Neural progenitor cell (in vitro differentiated cells): ENCODE measurements around the gene DNAJC18.

ENCODE experiments used
- CTCF ChIP-seq: fragments of 200-600 bp; sonication (generic); IDR thresholded peaks from 2 replicates; pipeline ENCODE4 v1.5.1; 2017; ENCODE audit warnings: antibody characterized with exemption, mild to moderate bottlenecking
- EZH2 ChIP-seq: fragments of 200-600 bp; sonication (generic); IDR thresholded peaks from 2 replicates; pipeline ENCODE4 v1.6.1; 2017; ENCODE audit warnings: antibody characterized with exemption, mild to moderate bottlenecking, moderate library complexity
- EZH2phosphoT487 ChIP-seq: fragments of 200-600 bp; sonication (generic); IDR thresholded peaks from 2 replicates; pipeline ENCODE4 v1.6.1; 2017; ENCODE audit warnings: antibody characterized with exemption

- TF ChIP-seq CTCF (no peak), EZH2 (no peak), EZH2phosphoT487 (no peak)
These were observed 17.9 kb upstream of the DNAJC18 start for GRCh38 chr5:139457241-139457640.
